ENCODE data around the gene CCDC107.
"Not testable (repeated sequence)": the region's sequence is repeated elsewhere in the genome, so short reads cannot be mapped to it uniquely, and the experiment has no call there.

CCDC107 gene

DNA sequence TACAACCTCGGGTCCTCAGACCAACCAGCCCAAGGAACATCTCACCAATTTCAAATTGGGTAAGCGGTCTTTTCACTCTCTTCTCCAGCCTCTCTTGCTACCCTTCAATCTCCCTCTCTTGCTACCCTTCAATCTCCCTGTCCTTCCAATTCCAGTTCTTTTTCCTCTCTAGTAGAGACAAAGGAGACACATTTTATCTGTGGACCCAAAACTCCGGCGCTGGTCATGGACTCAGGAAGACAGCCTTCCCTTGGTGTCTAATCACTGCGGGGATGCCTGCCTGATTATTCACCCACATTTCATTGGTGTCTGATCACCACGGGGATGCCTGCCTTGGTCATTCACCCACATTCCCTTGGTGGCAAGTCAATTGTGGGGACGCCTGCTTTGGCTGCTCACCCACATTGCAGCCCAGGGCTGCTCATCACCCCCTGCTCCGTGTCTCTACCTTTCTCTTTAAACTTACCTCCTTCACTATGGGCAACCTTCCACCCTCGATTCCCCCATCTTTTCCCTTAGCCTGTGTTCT, 20.6 kb upstream of the CCDC107 start:
- not testable (repeated sequence) for DNase-seq (ENCODE audit: low spot score)

DNA sequence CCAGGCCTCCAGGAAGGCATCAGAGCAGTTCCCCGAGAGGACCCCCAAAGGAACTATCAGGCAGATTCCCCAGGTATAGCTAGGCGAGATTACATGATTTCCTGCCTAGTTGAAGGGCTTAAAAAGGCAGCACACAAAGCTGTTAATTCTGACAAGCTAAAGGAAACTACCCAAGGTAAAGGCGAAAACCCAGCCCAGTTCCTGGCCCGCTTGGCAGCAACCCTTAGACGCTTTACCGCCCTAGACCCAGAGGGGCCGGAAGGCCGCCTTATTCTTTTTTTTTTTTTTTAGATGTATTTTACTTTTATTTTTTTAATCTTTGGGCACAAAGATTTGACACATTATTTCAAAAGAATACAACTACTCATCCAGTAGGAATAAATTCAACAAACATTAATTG, 19.3 kb upstream of the CCDC107 start:
- not testable (repeated sequence) for DNase-seq (ENCODE audit: low spot score)

DNA sequence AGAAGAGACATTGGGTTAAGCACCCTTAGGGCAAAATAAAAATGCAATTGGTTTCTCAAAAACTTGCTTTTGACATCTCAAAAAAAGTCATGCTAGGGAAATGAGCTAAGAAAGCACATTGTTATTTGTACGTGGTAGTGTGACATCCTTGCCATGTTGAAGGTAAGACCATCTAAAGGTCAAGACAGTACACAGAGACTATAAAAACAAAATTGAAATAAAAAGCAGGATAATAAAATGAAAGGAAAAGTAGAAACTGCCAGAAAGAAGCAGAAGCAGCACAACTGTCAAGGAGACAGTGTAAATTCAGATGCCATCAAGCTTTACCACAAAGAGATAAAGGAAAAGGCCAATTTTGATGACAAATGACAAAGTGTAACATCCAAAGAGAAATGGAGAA, 18.9 kb upstream of the CCDC107 start:
- not testable (repeated sequence) for DNase-seq (ENCODE audit: low spot score)

DNA sequence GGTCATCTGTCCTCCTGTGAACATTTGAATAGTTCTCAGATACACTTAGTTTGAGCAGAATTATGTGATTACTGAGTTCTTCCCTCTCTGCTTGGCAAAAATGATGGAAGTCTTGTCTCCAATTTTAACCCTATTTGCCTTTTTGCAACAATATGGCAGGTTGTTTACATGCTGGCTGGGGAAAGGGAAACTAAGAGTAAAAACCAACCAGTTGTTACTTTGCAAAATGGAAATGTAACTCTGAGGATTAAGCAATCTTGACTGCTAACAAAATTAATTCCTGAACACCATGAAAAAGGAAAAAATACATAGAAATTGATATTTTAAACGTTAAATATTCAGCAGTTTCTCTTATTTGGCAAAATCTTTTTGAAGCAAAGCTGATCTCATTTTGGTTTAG, 18.5 kb upstream of the CCDC107 start:
- no peak for DNase-seq (ENCODE audit: low spot score)

DNA sequence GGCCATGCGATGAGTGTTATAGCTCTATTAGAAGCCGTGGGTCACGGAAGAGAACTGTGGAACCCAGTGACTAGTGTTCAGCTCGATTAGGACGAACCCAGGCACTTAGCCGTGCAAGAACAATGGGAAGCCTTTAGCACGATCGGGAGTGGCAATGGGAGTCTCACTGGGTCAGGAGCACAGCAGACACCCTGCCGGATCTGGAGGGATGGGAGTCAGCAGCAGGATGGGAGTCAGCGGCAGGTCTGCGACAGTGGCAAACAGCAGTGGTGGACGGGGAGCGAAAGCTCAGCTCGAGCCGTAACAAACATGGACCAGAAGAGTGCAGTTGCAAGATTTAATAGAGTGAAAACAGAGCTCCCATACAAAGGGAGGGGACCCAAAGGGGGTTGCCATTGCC, 17.7 kb upstream of the CCDC107 start:
- not testable (repeated sequence) for DNase-seq (ENCODE audit: low spot score)

DNA sequence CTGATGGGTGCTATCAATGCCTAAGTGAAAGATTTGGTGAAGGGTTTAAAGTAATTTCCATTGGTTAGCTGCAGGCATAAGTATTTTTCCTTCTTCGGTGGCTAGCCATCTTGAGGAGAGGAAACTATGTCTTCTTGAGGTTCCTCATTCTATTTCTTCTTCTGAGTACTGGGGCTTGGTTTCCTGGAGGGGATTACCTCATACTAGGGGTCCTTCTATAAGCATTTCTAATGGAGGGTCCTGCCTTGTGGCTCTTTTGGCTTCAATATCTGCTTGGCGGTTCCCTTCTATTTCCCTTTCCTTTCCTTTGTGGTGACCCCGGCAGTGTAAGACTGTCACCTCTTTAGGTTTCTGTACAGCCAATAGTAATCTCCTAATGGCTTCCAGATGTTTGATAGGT, 16.6 kb upstream of the CCDC107 start:
- not testable (repeated sequence) for DNase-seq (ENCODE audit: low spot score)

DNA sequence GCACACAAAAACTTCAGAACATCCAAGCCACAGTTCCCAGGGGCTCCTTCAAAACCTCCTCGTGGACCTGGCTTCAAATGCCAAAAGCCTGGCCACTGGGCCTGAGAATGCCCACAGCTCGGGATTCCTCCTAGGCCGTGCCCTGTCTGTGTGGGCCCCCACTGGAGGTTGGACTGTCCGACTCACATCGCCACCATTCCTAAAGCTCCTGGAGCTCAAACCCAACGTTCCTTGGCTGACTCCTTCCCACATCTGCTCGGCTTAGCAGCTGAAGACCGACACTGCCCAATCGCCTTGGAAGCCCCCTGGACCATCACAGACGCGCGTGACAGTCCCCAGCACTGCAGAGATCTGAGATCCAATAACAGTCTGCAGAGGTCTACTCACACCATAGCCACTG, 15.0 kb upstream of the CCDC107 start:
- no peak for DNase-seq (ENCODE audit: low spot score)

DNA sequence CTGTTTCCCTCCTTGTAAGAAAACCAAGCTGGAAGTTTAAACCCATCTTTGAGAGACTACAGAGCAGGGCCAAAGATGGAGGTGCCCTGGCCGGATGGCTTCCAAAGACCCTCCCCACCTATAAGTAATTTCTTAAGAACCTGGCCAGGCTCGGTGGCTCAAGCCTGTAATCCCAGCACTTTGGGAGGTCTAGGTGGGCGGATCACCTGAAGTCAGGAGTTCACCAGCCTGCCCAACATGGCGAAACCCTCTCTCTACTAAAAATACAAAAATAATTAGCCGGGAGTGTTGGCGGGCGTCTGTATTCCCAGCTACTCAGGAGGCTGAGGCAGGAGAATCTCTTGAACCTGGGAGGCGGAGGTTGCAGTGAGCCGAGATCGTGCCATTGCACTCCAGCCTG, 12.4 kb upstream of the CCDC107 start:
- DNase-seq (ENCODE audit: low spot score) = not testable (repeated sequence)

DNA sequence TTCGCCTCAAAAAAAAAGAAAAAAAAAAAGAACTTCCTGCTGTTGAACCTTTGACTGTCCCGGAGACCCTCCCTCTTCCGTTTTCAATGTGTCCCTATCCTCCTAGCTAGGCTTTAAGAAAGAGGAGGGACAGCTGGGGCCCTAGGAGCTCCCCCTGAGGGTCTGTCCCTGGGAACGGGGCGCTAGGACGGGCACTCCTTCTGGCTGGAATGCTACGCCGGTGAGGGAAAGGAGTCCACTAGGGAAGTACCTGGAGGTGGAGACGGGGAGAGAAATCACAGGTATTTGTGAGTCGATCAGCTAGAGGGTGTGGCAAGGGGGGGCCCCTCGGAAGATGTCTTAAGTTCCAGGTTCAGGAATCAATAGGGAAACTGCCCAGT, 11.9 kb upstream of the CCDC107 start:
- DNase-seq (ENCODE audit: low spot score) = no peak

DNA sequence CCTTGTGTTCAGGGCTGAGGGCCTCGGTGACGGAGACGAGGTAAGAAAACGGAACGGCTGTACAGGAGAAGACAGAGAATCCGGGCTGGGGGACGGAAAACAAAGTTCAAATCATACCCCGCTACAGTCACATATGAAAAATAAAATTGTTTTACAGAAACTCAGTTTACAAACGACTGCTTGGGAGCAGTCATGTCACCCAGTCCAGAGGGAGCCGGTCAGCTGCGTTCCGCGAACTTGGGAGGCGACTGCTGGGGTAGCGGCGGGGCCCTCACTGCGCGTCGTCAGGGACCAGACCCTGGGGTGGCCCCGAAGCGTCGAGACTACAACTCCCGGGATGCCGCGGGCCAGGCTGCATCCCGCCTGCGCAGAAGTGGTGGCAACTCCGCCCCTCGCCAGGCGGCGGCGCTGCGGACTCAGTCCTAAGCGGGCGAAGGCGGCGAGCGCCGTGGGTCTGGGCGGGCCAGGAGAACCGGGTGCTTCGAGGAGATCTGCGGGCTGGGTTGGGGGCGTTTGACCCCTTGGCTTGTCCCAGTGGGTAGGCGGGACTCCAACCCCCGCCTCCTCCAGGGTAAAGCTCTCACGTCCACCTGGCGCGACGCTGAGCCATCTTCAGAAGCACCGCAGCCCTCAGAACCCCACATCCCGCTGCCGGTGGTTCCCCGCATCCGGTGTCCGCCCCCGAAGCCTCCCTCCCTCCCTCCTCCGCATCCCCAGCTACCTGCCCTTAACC, 11.4 kb upstream of the CCDC107 start:
- DNase-seq (ENCODE audit: low spot score) = peak; percentile 95

DNA sequence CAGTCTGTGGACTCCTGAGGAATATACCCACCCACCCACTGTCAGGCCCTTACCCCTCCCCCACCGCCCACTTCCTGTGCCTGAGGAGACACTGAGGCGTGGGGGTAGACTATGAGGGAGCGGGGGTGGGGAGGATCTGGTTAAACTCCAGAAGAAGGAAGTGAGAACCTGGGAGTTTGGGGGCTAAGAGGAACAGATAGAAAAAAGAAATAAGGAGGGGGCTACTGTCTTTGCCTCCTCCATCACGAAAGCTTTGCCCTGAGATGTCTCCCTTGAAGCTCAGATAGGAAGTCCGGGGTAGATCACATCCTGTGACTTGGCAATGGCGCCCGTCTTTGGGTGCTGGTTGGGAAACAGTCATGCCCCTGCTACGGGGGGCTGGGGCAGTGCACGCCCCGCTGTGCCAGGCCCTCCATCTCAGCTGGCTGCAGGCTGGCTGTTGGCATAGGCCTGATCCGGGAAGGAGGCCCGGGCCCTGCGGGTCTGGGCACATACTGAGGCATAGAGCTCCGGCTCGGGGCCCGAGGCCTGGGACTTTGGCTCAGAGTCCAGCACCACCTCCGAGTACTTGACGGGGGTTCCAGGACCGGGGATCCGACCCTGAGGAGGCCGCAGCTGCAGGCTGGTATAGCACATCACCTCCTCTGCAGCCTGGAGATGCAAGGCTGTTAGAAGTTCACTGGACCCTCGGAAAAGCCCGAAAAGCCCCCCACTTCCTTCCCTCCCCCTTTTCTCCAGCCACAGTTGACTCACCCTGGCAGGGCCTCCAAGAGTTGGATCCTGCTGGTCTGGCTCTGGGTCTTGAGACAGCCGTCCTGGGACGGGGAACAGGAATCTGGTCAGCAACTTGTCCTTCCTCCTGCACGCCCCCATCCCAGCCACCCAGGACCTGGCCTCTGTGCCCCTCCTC, 8.4 kb upstream of the CCDC107 start:
- no peak for DNase-seq (ENCODE audit: low spot score)

DNA sequence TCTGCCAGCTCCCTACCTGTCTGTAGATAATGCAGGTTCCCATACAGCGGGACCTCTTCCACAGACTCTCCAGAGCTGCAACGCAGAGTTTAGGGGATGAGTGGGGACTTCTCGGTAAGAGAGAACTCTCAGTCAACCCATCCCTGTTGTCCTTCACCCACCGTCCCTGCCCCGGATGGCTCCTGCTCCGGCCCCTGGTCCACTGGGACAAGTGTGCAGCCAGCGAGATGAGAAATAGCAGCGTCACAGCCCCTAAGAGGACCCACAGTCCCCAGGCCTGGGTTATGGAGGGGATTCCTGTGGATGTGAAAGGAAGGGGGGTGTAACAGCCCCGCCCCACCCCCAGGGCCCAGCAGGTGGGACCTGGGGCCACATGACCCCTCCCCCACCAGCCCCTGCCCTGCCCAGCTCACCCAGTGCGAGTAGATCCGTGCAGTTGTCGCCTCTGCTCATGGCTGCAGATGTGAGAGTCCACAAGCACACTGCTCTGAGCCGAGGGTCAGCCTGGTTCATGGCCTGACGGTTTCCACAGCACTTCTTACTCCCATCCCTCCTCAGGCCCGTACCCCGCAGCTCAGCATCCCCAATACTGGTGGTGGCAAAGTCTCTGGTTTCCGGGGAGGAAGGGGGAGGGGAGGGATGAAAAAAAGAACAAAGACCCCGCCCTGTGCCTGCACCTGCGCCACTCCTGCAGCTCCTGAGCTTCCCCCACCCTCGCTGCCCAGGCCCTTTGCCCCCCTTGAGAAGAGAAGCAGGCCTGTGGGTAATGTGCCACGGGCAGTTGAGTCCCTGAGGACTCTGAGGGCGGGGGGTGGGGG, 7.5 kb upstream of the CCDC107 start, which contains the start of gene SIT1:
TSS of gene SIT1 (minus strand) at position 591 of the 818 bp plus-strand sequence. CDS start at position 513, 78 bp downstream.
- no peak for DNase-seq (ENCODE audit: low spot score)

DNA sequence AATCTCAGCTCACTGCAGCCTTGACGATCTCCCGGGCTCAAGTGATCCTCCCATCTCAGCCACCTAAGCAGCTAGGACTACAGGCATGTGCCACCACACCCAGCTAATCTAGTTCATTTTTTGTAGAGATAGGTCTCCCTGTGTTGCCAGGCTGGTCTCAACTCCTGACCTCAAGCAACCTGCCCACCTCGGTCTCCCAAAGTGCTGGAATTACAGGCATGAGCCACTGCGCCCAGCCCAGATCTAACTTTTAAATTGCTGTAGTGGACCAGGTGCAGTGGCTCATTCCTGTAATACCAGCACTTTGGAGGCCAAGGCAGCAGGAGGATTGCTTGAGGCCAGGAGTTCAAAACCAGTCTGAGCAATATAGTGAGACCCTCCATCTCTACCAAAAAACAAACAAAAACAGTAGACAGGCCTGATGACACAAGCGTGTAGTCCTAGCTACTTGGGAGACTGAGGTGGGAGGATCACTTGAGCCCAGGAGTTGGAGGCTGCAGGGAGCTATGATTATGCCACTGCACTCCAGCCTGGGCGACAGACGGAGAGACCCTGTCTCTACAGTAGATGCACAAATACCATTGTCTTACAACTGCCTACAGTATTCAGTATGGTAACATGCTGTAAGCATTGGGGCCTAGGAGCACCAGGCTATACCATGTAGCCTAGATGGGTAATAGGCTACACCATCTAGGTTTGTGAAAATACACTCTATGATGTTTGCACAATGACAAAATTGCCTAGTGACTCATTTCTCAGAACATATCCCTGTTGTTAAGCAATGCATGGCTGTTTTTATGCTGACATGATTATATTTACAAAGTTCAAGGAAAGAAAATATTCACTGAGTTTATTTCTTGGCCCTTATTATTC, 5.9 kb upstream of the CCDC107 start:
- DNase-seq (ENCODE audit: low spot score) = no peak

DNA sequence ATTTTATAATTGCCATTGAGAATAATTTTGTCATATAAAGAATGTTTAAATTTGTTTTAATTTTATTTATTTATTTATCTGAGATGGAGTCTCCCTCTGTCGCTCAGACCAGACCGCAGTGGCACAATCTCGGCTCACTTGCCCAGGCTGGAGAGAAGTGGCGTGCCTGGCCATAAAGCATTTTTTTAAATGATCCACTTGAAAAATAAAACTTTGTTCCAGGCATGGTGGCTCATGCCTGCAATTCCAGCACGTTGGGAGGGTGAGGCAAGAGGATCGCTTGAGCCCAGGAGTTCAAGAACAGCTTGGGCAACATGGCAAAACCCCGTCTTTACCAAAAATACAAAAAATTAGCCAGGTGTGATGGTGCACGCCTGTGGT, 5.3 kb upstream of the CCDC107 start:
- no peak for DNase-seq (ENCODE audit: low spot score)

DNA sequence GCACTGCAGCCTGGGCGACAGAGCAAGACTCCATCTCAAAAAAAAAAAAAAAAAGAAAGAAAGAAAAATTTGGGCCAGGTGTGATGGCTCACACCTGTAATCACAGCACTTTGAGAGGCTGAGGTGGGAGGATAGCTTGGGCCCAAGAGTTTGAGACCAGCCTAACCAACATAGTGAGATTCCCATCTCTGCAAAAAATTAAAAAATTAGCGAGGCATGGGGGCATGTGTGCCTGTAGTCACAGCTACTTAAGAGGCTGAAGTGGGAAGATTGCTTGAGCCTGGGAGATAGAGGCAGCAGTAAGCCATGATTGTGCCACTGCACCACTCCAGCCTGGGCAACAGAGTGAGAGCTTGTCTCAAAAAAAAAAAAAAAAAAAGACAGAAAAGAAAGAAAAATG, 4.5 kb upstream of the CCDC107 start:
- no peak for DNase-seq (ENCODE audit: low spot score)

DNA sequence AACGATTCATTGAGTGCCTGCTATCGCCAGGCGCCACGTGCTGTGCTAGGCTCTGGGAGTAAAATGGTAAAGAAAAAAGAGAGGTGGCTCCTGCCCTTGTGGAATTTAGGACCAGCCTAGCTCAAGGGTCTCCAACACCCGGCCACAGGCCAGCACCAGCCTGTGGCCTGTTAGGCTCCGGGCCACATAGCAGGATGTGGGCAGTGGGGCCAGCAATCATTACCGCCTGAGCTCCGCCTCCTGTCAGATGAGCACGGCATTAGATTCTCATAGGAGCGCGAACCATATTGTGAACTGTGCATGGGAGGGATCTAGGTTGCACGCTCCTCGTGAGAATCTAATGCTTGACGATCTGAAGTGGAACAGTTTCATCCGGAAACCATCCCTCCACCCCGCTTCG, 1.7 kb upstream of the CCDC107 start:
- DNase-seq (ENCODE audit: low spot score) = no peak

DNA sequence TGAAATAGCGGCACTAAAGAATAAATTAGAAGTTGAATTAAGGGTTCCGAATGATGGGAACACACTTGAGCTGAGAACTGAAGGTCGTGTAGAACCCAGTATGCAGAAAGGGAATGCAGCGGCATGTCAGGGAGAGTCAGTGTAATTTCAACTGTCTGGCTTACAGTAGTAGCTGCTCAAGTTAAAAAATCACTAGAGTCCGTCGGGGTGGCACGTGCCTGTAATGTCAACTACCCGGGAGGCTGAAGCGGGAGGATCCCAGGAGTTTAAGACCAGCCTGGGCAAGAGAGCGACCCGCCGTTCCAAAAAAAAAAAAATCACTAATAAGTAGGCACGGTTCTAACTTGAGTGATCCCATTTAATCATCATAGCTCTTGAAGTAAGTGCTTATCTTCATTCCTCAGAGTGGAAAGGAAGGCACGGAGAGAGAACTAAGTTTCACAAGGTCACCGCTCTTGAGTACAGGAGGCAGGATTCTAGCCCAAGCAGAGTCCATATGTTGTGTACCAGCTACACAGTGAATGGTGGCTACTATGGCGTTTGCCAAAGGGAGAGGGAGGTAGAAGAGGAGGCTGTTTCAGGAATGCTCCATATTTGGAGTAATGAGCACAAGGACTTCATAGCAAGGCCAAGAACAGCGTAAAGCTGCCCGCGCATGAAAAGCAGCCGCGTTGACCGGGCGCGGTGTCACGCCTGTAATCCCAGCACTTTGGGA, 1.1 kb upstream of the CCDC107 start:
- no peak for DNase-seq (ENCODE audit: low spot score)

DNA sequence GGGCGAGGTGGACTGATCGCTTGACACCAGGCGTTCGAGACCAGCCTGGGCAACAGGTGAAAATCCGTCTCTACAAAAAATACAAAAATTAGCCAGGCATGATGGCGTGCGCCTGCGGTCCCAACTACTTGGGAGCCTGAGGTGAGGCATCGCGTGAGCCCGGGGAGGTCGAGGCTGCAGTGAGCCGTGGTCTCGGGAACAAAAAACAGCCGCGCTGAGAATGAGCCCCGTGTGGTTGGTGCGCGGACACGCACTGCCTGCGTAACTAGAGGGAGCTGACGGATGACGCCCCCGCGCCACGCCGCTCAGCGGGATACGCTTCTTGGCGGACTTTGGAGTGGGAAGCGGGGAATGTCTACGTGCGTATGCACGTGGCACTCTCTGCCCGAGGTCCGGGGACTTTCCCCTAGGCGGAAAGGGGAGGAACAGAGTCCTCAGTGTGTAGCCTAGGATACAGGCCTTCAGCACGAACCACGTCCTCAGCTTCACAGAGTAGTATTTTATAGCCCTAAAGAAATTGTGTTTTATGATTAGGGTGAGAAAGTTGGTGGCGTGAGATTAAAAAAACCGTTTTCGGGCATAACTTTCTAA, 451 bp upstream of the CCDC107 start, which contains the start of gene RMRP:
TSS of gene RMRP (minus strand) at position 474 of the 591 bp plus-strand sequence.
- peak; percentile 95 for DNase-seq (ENCODE audit: low spot score)

DNA sequence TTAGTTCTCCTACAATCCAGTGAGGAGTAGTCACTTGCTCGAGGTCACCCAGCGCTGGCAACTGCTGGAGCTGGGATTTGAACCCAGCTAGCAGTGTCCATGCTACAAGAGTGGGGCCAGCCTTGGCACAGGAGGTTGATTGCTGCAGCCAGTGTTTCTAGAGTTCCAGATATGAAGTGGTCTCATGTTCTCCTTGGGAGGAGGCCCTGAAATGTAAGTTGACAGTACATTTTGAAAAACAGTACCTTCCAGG, 802 bp downstream of the CCDC107 start:
- DNase-seq (ENCODE audit: low spot score) = peak; percentile 39

DNA sequence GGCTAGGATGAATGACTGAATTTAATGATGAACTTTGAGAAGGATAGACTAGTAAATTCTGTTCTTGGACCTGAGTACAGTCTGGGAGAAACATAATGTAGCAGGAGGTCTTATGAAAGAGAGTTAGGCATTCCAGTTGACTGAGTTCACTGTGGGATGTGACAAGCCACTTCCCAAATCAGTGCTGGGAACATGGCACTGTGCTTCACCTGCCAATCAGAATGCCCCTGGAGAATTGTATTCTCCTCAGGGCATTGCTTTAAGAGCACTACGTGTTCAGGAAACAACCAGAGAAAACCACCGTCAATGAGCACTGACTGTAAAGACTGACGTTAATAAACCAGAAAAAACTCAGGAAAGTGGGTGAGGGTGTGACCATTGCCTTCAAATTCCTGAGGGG, 1.2 kb downstream of the CCDC107 start:
- DNase-seq (ENCODE audit: low spot score) = peak; percentile 42
